ENCODE results near the gene MCOLN2. TPM values are rescaled to one million over a fixed set of nuclear protein-coding genes. Genes with fewer than 3 reads are reported as not detected.

MCOLN2 gene
- polyA plus RNA-seq, 1 donor from 2014 or later: not detected

GRCh38 chr1:85024736-85025135 is 27.8 kb upstream of the MCOLN2 start (continued):
- TF ChIP-seq CTCF (IDR thresholded peaks at IDR 0.05; ENCODE audit: poor library complexity, severe bottlenecking): no peak

- H3K36me3 ChIP-seq (ENCODE audit: insufficient read depth, low read length): no peaks in the 10 kb centered on the region
- H3K9me2 ChIP-seq (ENCODE audit: insufficient read depth, low read length): no peaks in the 10 kb centered on the region
- H3K9ac ChIP-seq (ENCODE audit: low read length): no peak overlapping the region
- H3K27me3 ChIP-seq (ENCODE audit: insufficient read depth, low read depth, low read length): no peaks in the 10 kb centered on the region
- no peaks in the 10 kb centered on the region for H3K79me2 ChIP-seq (replicated peaks; ENCODE audit: insufficient read depth, low read length)
- no peak overlapping the region for H3K4me3 ChIP-seq (ENCODE audit: low read length)
- H3K4me2 ChIP-seq (ENCODE audit: low read length): no peak overlapping the region
- H3F3A ChIP-seq (ENCODE audit: insufficient read depth, low read length, poor library complexity, severe bottlenecking): no peaks in the 10 kb centered on the region
- no peak overlapping the region for H2AFZ ChIP-seq (ENCODE audit: low read depth, low read length)
- H3K27ac ChIP-seq (ENCODE audit: low read length): no peak overlapping the region
- TF ChIP-seq, protein P1, sequence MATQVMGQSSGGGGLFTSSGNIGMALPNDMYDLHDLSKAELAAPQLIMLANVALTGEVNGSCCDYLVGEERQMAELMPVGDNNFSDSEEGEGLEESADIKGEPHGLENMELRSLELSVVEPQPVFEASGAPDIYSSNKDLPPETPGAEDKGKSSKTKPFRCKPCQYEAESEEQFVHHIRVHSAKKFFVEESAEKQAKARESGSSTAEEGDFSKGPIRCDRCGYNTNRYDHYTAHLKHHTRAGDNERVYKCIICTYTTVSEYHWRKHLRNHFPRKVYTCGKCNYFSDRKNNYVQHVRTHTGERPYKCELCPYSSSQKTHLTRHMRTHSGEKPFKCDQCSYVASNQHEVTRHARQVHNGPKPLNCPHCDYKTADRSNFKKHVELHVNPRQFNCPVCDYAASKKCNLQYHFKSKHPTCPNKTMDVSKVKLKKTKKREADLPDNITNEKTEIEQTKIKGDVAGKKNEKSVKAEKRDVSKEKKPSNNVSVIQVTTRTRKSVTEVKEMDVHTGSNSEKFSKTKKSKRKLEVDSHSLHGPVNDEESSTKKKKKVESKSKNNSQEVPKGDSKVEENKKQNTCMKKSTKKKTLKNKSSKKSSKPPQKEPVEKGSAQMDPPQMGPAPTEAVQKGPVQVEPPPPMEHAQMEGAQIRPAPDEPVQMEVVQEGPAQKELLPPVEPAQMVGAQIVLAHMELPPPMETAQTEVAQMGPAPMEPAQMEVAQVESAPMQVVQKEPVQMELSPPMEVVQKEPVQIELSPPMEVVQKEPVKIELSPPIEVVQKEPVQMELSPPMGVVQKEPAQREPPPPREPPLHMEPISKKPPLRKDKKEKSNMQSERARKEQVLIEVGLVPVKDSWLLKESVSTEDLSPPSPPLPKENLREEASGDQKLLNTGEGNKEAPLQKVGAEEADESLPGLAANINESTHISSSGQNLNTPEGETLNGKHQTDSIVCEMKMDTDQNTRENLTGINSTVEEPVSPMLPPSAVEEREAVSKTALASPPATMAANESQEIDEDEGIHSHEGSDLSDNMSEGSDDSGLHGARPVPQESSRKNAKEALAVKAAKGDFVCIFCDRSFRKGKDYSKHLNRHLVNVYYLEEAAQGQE (IDR thresholded peaks at IDR 0.05; ENCODE audit: borderline replicate concordance): no peak
- TF ChIP-seq EZH2 (IDR thresholded peaks at IDR 0.05; ENCODE audit: borderline replicate concordance, insufficient read depth, low read length, poor library complexity, severe bottlenecking) (no peak), POLR2AphosphoS5 (IDR thresholded peaks at IDR 0.05) (no peak), EP300 (conservative IDR thresholded peaks at IDR 0.05; ENCODE audit: poor library complexity, severe bottlenecking) (no peak), RAD21 (conservative IDR thresholded peaks at IDR 0.05) (no peak), SMC3 (conservative IDR thresholded peaks at IDR 0.05; ENCODE audit: poor library complexity) (no peak), CTCF (IDR thresholded peaks at IDR 0.05; ENCODE audit: poor library complexity, severe bottlenecking) (no peak), TAF1 (IDR thresholded peaks at IDR 0.05; ENCODE audit: low read depth) (no peak)
- no peaks in the 10 kb centered on the region for H4K20me1 ChIP-seq (ENCODE audit: insufficient read depth)
- no peaks in the 10 kb centered on the region for H3K9me3 ChIP-seq (ENCODE audit: low read length)
Observed at GRCh38 chr1:85022700-85023099, 25.8 kb upstream of the MCOLN2 start.

GRCh38 chr1:85019994-85020393 is 23.1 kb upstream of the MCOLN2 start:
- Histone ChIP-seq H2AFZ (ENCODE audit: low read depth, low read length) (no peak overlapping the region), H3K79me2 (replicated peaks; ENCODE audit: insufficient read depth, low read length) (no peaks in the 10 kb centered on the region), H3K9ac (ENCODE audit: low read length) (no peak overlapping the region), H3K27ac (ENCODE audit: low read length) (no peak overlapping the region), H3K36me3 (ENCODE audit: insufficient read depth, low read length) (no peaks in the 10 kb centered on the region), H3K9me3 (ENCODE audit: low read length) (no peaks in the 10 kb centered on the region), H3K9me2 (ENCODE audit: insufficient read depth, low read length) (no peaks in the 10 kb centered on the region), H3K4me2 (ENCODE audit: low read length) (no peak overlapping the region), H3F3A (ENCODE audit: insufficient read depth, low read length, poor library complexity, severe bottlenecking) (no peaks in the 10 kb centered on the region), H3K27me3 (ENCODE audit: insufficient read depth, low read depth, low read length) (no peaks in the 10 kb centered on the region), H4K20me1 (ENCODE audit: insufficient read depth) (no peaks in the 10 kb centered on the region), H3K4me3 (ENCODE audit: low read length) (no peak overlapping the region)
- TF ChIP-seq, protein P1 (IDR thresholded peaks at IDR 0.05; ENCODE audit: borderline replicate concordance): no peak
- TF ChIP-seq MXI1 (conservative IDR thresholded peaks at IDR 0.05; ENCODE audit: poor library complexity, severe bottlenecking) (no peak), TAF1 (IDR thresholded peaks at IDR 0.05; ENCODE audit: low read depth) (no peak), EZH2 (IDR thresholded peaks at IDR 0.05; ENCODE audit: borderline replicate concordance, insufficient read depth, low read length, poor library complexity, severe bottlenecking) (no peak), SMC3 (conservative IDR thresholded peaks at IDR 0.05; ENCODE audit: poor library complexity) (no peak), CTCF (IDR thresholded peaks at IDR 0.05; ENCODE audit: poor library complexity, severe bottlenecking) (no peak), POLR2AphosphoS5 (IDR thresholded peaks at IDR 0.05) (no peak), RAD21 (conservative IDR thresholded peaks at IDR 0.05) (no peak), EP300 (conservative IDR thresholded peaks at IDR 0.05; ENCODE audit: poor library complexity, severe bottlenecking) (no peak)
